Measurements from ENCODE around the gene MOV10L1.

GRCh38 chr22:50203288-50203687 is 113.5 kb downstream of the MOV10L1 start:
- TF ChIP-seq, protein P1, sequence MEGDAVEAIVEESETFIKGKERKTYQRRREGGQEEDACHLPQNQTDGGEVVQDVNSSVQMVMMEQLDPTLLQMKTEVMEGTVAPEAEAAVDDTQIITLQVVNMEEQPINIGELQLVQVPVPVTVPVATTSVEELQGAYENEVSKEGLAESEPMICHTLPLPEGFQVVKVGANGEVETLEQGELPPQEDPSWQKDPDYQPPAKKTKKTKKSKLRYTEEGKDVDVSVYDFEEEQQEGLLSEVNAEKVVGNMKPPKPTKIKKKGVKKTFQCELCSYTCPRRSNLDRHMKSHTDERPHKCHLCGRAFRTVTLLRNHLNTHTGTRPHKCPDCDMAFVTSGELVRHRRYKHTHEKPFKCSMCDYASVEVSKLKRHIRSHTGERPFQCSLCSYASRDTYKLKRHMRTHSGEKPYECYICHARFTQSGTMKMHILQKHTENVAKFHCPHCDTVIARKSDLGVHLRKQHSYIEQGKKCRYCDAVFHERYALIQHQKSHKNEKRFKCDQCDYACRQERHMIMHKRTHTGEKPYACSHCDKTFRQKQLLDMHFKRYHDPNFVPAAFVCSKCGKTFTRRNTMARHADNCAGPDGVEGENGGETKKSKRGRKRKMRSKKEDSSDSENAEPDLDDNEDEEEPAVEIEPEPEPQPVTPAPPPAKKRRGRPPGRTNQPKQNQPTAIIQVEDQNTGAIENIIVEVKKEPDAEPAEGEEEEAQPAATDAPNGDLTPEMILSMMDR (IDR thresholded peaks at IDR 0.05) = no peak
- TF ChIP-seq POLR2A (IDR thresholded peaks at IDR 0.05) = no peak
